Gastroesophageal sphincter (tissue), 4 donors: ENCODE results near the gene ELOVL5. TPM values are rescaled to one million over a fixed set of nuclear protein-coding genes. Genes with fewer than 3 reads are reported as not detected.

ENCODE experiments used
- ATAC-seq: fragments of 150-250 bp; one replicate; pipeline ENCODE4 v1.9.1; 2016; ENCODE audit warnings: mild to moderate bottlenecking, moderate library complexity
- H3K27ac ChIP-seq, 4 donors: fragments of 200-600 bp; sonication (generic) in 3 of 4; 1 replicate in 3 of 4; 2 replicates in 1 of 4; pipeline ENCODE4 v1.5.1; 2016 to 2019
- H3K27me3 ChIP-seq: fragments of 200-600 bp; sonication (generic); one replicate; pipeline ENCODE4 v1.5.1; 2019
- H3K36me3 ChIP-seq, 2 donors: fragments of 200-600 bp; sonication (generic); one replicate each; pipeline ENCODE4 v1.5.1; 2019; ENCODE audit warnings: control low read depth in 1 of 2
- H3K4me1 ChIP-seq, 3 donors: fragments of 200-600 bp; sonication (generic); 1 replicate in 2 of 3; 2 replicates in 1 of 3; pipeline ENCODE4 v1.5.1; 2016 to 2019; ENCODE audit warnings: control low read depth in 2 of 3
- H3K4me3 ChIP-seq, 2 donors: fragments of 200-600 bp; sonication (generic); one replicate each; pipeline ENCODE4 v1.5.1; 2019; ENCODE audit warnings: mild to moderate bottlenecking in 1 of 2, moderate library complexity in 1 of 2
- H3K9me3 ChIP-seq, 3 donors: fragments of 200-600 bp; sonication (generic); one replicate each; pipeline ENCODE4 v1.5.1; 2017 to 2019; ENCODE audit warnings: control low read depth in 2 of 3
- CTCF ChIP-seq, 4 experiments: fragments of 200-600 bp in 2 of 4; fragments of 450-650 bp in 2 of 4; sonication (generic) in 1 of 4; IDR thresholded peaks; one replicate each; pipeline ENCODE4 v1.5.1; 2017 to 2019; ENCODE audit warnings: antibody characterized with exemption in 4 of 4, mild to moderate bottlenecking in 2 of 4, moderate library complexity in 2 of 4
- EP300 ChIP-seq: sonication (generic); formaldehyde crosslinking; IDR thresholded peaks from one replicate; pipeline ENCODE4 v1.6.1; 2017; ENCODE audit warnings: antibody characterized with exemption, mild to moderate bottlenecking
- POLR2A ChIP-seq, 2 donors: fragments of 450-650 bp; IDR thresholded peaks; one replicate each; pipeline ENCODE4 v1.6.1; 2017; ENCODE audit warnings: antibody characterized with exemption in 2 of 2, mild to moderate bottlenecking in 2 of 2, moderate library complexity in 1 of 2
- POLR2AphosphoS5 ChIP-seq: sonication (generic); formaldehyde crosslinking; IDR thresholded peaks from one replicate; pipeline ENCODE4 v1.6.1; 2017; ENCODE audit warnings: antibody characterized with exemption
- WGBS, 2 donors: methylation state at CpG; one replicate each; pipeline ENCODE4 v1.1.5; 2018; ENCODE audit warnings: low coverage in 1 of 2; 5-methylcytosine and 5-hydroxymethylcytosine counted together
- total RNA-seq, 4 donors: library from RNA; depleted of rRNA; stranded (reverse); fragments of >200 nt; gene quantifications; one replicate each; pipeline ENCODE4 v1.1.0, GENCODE V29; 2016

ELOVL5 gene
- total RNA-seq, 4 donors from 2014 or later = 51.5 to 94.6 (median 64.6) TPM

- H3K36me3 ChIP-seq = peaks cover 0 to 94% of the 10 kb centered on the region in 2 donors
- no peaks in the 10 kb centered on the region for H3K4me1 ChIP-seq
- 86 to 94% methylated on average over 5 to 6 of the region's 6 CpGs for WGBS, 2 donors
These were observed 79.7 kb downstream of the ELOVL5 start for GRCh38 chr6:53268858-53269608.

GRCh38 chr6:53266553-53267090 is 82.1 kb downstream of the ELOVL5 start:
- Histone ChIP-seq H3K4me3 (no peak overlapping the region), H3K36me3 (peaks cover 0 to 93% of the 10 kb centered on the region in 2 donors), H3K27me3 (no peaks in the 10 kb centered on the region), H3K9me3 (no peaks in the 10 kb centered on the region), H3K4me1 (no peaks in the 10 kb centered on the region), H3K27ac (no peak overlapping the region)
- 96% methylated on average over 4 of the region's 4 CpGs for WGBS, 2 donors
- ATAC-seq = no peak
- no peak for TF ChIP-seq CTCF (IDR thresholded peaks at IDR 0.05)
- TF ChIP-seq POLR2AphosphoS5 = no peak
- TF ChIP-seq POLR2A (IDR thresholded peaks at IDR 0.05) = no peak
- TF ChIP-seq EP300 = no peak

More at GRCh38 chr6:53268858-53269608, 79.7 kb downstream of the ELOVL5 start:
- H3K27ac ChIP-seq = no peak overlapping the region
- no peak for TF ChIP-seq CTCF (IDR thresholded peaks at IDR 0.05)
- H3K9me3 ChIP-seq = no peaks in the 10 kb centered on the region
- no peak overlapping the region for H3K4me3 ChIP-seq
- no peak for ATAC-seq
- H3K27me3 ChIP-seq = no peaks in the 10 kb centered on the region

GRCh38 chr6:53264915-53265607 is 83.7 kb downstream of the ELOVL5 start:
- 36 to 40% methylated on average over 4 to 5 of the region's 5 CpGs for WGBS, 2 donors
- no peak overlapping the region for H3K4me3 ChIP-seq
- no peak for TF ChIP-seq CTCF (IDR thresholded peaks at IDR 0.05)
- no peak for TF ChIP-seq EP300
- no peak for TF ChIP-seq POLR2A (IDR thresholded peaks at IDR 0.05)
- TF ChIP-seq POLR2AphosphoS5 = no peak
- no peaks in the 10 kb centered on the region for H3K9me3 ChIP-seq
- peaks cover 0 to 93% of the 10 kb centered on the region in 2 donors for H3K36me3 ChIP-seq
- H3K27ac ChIP-seq = no peak overlapping the region
- H3K4me1 ChIP-seq = no peaks in the 10 kb centered on the region
- H3K27me3 ChIP-seq = no peaks in the 10 kb centered on the region
- no peak for ATAC-seq

- 87 to 100% methylated on average over 2 to 3 of the region's 3 CpGs for WGBS, 2 donors
- H3K36me3 ChIP-seq = peaks cover 0 to 93% of the 10 kb centered on the region in 2 donors
- no peak for ATAC-seq
These were observed 84.4 kb downstream of the ELOVL5 start for GRCh38 chr6:53264337-53264736.

More at GRCh38 chr6:53264337-53264736, 84.4 kb downstream of the ELOVL5 start:
- no peak overlapping the region for H3K27ac ChIP-seq
- H3K4me1 ChIP-seq = no peaks in the 10 kb centered on the region
- no peaks in the 10 kb centered on the region for H3K27me3 ChIP-seq
- TF ChIP-seq POLR2A (IDR thresholded peaks at IDR 0.05) (no peak), EP300 (no peak), POLR2AphosphoS5 (no peak), CTCF (IDR thresholded peaks at IDR 0.05) (no peak)
- no peak overlapping the region for H3K4me3 ChIP-seq
- no peaks in the 10 kb centered on the region for H3K9me3 ChIP-seq
